HepG2 (cell line): ENCODE measurements around the gene ARHGEF37. TPM values are rescaled to one million over a fixed set of nuclear protein-coding genes. Genes with fewer than 3 reads are reported as not detected.
A peak's percentile ranks its signal among the peaks of the same experiment; 100 is the strongest.

Source experiments
- AFF4 ChIP-seq: sonication (generic); formaldehyde crosslinking; IDR thresholded peaks from 2 replicates; pipeline ENCODE4 v1.4.0; 2020; ENCODE audit warnings: missing genetic modification reagents
- ARID5B ChIP-seq: IDR thresholded peaks from 2 replicates; pipeline ENCODE4 v1.4.0; 2020; ENCODE audit warnings: mild to moderate bottlenecking, missing genetic modification reagents
- ATF6 ChIP-seq: sonication (generic); formaldehyde crosslinking; conservative IDR thresholded peaks from 2 replicates; pipeline ENCODE4 v1.4.0; 2020; ENCODE audit warnings: missing genetic modification reagents
- CREB1 ChIP-seq, 2 experiments: fragments of 450-650 bp in 1 of 2; IDR thresholded peaks; 2 replicates each; pipeline ENCODE4 v1.6.1; 2016 to 2017; ENCODE audit warnings: control low read depth in 1 of 2, mild to moderate bottlenecking in 1 of 2, missing compliant biosample characterization in 1 of 2, missing genetic modification characterization in 1 of 2
- MIXL1 ChIP-seq: IDR thresholded peaks from 2 replicates; pipeline ENCODE4 v1.6.1; 2016
- NR2F1 ChIP-seq, 2 experiments: fragments of 450-650 bp in 1 of 2; formaldehyde crosslinking in 1 of 2; IDR thresholded peaks; 2 replicates each; pipeline versions ENCODE4 v1.5.0 to v1.6.1; 2016 to 2020; ENCODE audit warnings: mild to moderate bottlenecking in 1 of 2, missing compliant biosample characterization in 1 of 2, missing genetic modification reagents in 1 of 2, moderate library complexity in 1 of 2
- PAXIP1 ChIP-seq: sonication (generic); formaldehyde crosslinking; conservative IDR thresholded peaks from 2 replicates; pipeline ENCODE4 v1.4.0; 2020; ENCODE audit warnings: mild to moderate bottlenecking, missing genetic modification reagents, moderate library complexity
- TGIF2 ChIP-seq: IDR thresholded peaks from 2 replicates; pipeline ENCODE4 v1.6.1; 2016; ENCODE audit warnings: control low read depth, missing compliant biosample characterization
- THAP9 ChIP-seq: sonication (generic); formaldehyde crosslinking; IDR thresholded peaks from 2 replicates; pipeline ENCODE4; 2020; ENCODE audit warnings: missing genetic modification reagents, mild to moderate bottlenecking, borderline replicate concordance
- ZNF367 ChIP-seq: sonication (generic); formaldehyde crosslinking; IDR thresholded peaks from 2 replicates; pipeline ENCODE4 v1.4.0; 2020; ENCODE audit warnings: missing genetic modification reagents, borderline replicate concordance
- polyA plus RNA-seq, 8 experiments: library from polyadenylated mRNA; depleted of rRNA in 3 of 8; stranded (reverse) in 7 of 8; unstranded in 1 of 8; fragments of >200 nt; fragmentation: Illumina TruSeq in 4 of 8; extraction: Trizol in 4 of 8; gene quantifications; 2 replicates each; pipeline versions ENCODE4 v1.2.1 to v1.2.3, GENCODE V29; 2011 to 2016; ENCODE audit warnings: low read depth in 4 of 8, missing spikeins in 1 of 8, mixed read lengths in 1 of 8; ENCODE audit not compliant: insufficient read depth in 1 of 8
- total RNA-seq, 5 experiments: library from RNA; depleted of rRNA; stranded (reverse); fragments of >200 nt; fragmentation: Illumina TruSeq; extraction: Trizol; gene quantifications; 2 replicates each; pipeline ENCODE4 v1.2.3, GENCODE V29; 2016; ENCODE audit warnings: low read depth in 1 of 5

ARHGEF37 gene
- total and polyA plus RNA-seq, 2 of the 13 experiments (the other 11 are each of a cell fraction or from before 2014, with no cell fraction given): 0.18 to 0.27 TPM

- TF ChIP-seq AFF4 (CRISPR knock-in tag) (no peak; the same call in 1 of the 2 replicates), ATF6 (0 out of 2 replicates have a peak, but pooled peaks have one; percentile 62), ZNF367 (CRISPR knock-in tag) (peak; percentile 16; the same call in 1 of the 2 replicates), MIXL1 (CRISPR knock-in tag) (peak; percentile 13; the same call in 1 of the 2 replicates), NR2F1 (CRISPR knock-in tag; IDR thresholded peaks at IDR 0.05) (peak in 1 of 2 experiments; percentile 89; a peak in 3 of 4 replicates), TGIF2 (peak; percentile 50), PAXIP1 (CRISPR knock-in tag) (peak; percentile 65), CREB1 (IDR thresholded peaks at IDR 0.05) (peak; percentile 77), CREB1 (CRISPR knock-in tag; IDR thresholded peaks at IDR 0.05) (peak; percentile 83), THAP9 (CRISPR knock-in tag) (peak; percentile 84; the same call in 1 of the 2 replicates), ARID5B (peak; percentile 81)
These were observed 29.9 kb upstream of the ARHGEF37 start, which contains the start of gene CSNK1A1 (continued) for GRCh38 chr5:149551227-149552037.
